ENCODE results near the gene NDUFA7. TPM values are rescaled to one million over a fixed set of nuclear protein-coding genes. Genes with fewer than 3 reads are reported as not detected.
A peak's percentile ranks its signal among the peaks of the same experiment; 100 is the strongest.

Gene NDUFA7
- total RNA-seq, 1 donor from 2014 or later: 49.3 TPM

DNA sequence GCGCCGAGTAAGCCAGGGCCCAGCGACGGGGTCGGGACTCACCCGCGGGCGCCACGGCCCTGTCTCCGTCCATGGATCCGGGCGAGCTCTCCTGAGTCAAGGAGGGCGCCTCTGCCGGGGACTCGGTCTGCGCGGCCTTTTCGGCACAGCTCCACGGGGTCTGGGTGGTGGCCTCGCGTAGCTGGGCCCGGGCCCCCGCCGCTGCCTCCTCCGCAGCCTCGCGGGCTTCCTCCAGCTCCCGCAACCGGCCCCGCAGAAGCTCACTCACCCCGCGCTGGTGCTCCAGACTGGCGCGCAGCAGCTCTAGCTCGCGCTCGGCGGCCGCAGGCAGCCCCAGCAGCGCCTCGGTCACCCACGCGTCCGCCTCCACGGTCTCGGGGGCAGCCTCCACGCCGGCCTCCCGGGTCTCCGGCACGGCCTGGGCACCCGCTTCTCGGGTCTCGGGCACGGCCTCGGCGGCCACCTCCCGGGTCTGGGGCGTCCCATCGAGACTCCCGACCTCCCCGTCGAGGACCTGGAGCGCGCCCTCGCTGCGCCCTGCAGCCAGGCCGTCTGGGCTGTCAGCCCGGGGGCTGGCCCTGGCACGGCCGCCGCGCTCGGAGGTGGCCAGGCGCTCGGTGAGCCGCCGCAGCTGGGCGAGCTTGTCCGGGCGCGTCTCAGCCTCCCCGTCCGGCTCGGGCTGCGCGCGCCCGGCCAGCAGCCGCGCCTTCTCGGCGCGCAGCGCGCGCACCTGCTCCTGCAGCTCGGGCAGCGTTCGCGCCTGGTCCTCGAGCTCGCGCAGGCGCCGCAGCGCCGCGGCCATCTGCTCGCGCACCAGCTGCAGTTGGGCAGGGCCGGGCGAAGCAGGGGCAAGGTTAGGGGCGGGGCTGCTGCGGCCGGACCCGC is 13.5 kb upstream of the NDUFA7 start:
- Mint-ChIP-seq H3K4me1 (ENCODE audit: low read depth, unreplicated experiment) (no peaks in the 10 kb centered on the region), H3K4me3 (ENCODE audit: unreplicated experiment) (peak overlapping the region; percentile 57)
- FAIRE-seq: no peak

DNA sequence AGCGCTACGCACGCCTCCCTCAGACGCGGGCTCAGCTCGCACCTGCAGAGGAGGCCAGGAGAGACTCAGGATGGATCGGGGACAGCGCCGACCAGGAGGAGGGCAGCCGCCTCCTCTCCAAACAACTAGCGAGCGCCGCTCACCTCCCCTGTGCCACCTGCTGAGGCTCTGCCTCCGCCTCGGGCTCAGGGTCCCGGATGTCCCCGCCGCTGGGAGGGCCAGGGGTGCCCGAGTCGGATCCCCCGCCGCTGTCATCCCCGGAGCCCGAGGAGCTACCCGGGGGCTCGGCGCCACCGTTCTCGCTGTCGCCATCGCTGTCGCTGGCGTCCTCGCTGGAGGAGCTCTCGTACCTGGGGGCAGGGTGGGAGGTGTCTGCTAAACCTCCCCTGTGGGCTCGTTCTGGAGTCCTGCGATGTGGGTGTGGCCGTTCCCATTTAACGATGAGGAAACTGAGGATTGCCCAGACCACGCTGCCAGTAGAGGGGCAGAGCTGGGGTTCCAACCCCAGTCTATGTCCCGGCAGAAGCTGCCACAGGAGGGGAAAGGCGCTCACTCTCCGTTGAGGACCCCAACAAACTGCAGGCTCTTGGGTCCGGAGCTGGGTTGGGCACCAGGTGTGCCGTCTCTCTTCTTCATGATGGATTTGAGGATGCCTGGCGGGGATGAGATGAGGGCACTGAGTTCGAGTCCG is 12.7 kb upstream of the NDUFA7 start:
- no peaks in the 10 kb centered on the region for H3K79me2 ChIP-seq (ENCODE audit: insufficient read depth, low read length)
- peak; percentile 86 for TF ChIP-seq EZH2 (IDR thresholded peaks at IDR 0.05; ENCODE audit: insufficient read depth, low read length)
- TF ChIP-seq, protein P1, sequence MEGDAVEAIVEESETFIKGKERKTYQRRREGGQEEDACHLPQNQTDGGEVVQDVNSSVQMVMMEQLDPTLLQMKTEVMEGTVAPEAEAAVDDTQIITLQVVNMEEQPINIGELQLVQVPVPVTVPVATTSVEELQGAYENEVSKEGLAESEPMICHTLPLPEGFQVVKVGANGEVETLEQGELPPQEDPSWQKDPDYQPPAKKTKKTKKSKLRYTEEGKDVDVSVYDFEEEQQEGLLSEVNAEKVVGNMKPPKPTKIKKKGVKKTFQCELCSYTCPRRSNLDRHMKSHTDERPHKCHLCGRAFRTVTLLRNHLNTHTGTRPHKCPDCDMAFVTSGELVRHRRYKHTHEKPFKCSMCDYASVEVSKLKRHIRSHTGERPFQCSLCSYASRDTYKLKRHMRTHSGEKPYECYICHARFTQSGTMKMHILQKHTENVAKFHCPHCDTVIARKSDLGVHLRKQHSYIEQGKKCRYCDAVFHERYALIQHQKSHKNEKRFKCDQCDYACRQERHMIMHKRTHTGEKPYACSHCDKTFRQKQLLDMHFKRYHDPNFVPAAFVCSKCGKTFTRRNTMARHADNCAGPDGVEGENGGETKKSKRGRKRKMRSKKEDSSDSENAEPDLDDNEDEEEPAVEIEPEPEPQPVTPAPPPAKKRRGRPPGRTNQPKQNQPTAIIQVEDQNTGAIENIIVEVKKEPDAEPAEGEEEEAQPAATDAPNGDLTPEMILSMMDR (IDR thresholded peaks at IDR 0.05; ENCODE audit: insufficient read depth, low read depth, low read length): no peak
- no peak overlapping the region for H3K4me2 ChIP-seq (ENCODE audit: low read length)
- peak overlapping the region; percentile 57 for H3K4me3 Mint-ChIP-seq (ENCODE audit: unreplicated experiment)
- FAIRE-seq (no peak), DNase-seq (ENCODE audit: low read depth) (no peak)
- no peak overlapping the region for H3K4me3 ChIP-seq (ENCODE audit: insufficient read depth, low read depth, low read length)
- peaks cover 24% of the 10 kb centered on the region for H3K27me3 ChIP-seq (ENCODE audit: insufficient read depth, low read length)
- H3K27ac Mint-ChIP-seq (ENCODE audit: unreplicated experiment): no peak overlapping the region
- no peak overlapping the region for H2AFZ ChIP-seq (ENCODE audit: low read depth, low read length)
- H3K9me3 ChIP-seq (ENCODE audit: insufficient read depth, low read depth, low read length): no peaks in the 10 kb centered on the region
- H3K36me3 ChIP-seq (ENCODE audit: insufficient read depth, low read length): no peaks in the 10 kb centered on the region
- no peaks in the 10 kb centered on the region for H3K9me3 Mint-ChIP-seq (ENCODE audit: unreplicated experiment)
- no peak overlapping the region for H3K9ac ChIP-seq (ENCODE audit: low read length)
- no peak overlapping the region for H3K27ac ChIP-seq (ENCODE audit: low read depth, low read length)
- H4K20me1 ChIP-seq (ENCODE audit: insufficient read depth, low read length): peaks cover 3% of the 10 kb centered on the region
- H3K4me1 ChIP-seq (ENCODE audit: insufficient read depth, low read length): no peaks in the 10 kb centered on the region
- H3K27me3 Mint-ChIP-seq (ENCODE audit: low read depth, unreplicated experiment): peaks cover 40% of the 10 kb centered on the region
- H3K36me3 Mint-ChIP-seq (ENCODE audit: low read depth, unreplicated experiment): no peaks in the 10 kb centered on the region
- H3K4me1 Mint-ChIP-seq (ENCODE audit: low read depth, unreplicated experiment): no peaks in the 10 kb centered on the region

More for the DNA sequence above, 13.5 kb upstream of the NDUFA7 start:
- DNase-seq (ENCODE audit: low read depth): peak; percentile 58
- Histone ChIP-seq H3K79me2 (ENCODE audit: insufficient read depth, low read length) (no peaks in the 10 kb centered on the region), H4K20me1 (ENCODE audit: insufficient read depth, low read length) (peaks cover 3% of the 10 kb centered on the region), H3K36me3 (ENCODE audit: insufficient read depth, low read length) (no peaks in the 10 kb centered on the region), H3K4me3 (ENCODE audit: insufficient read depth, low read depth, low read length) (no peak overlapping the region), H3K4me2 (ENCODE audit: low read length) (peak overlapping the region; percentile 76), H3K27ac (ENCODE audit: low read depth, low read length) (no peak overlapping the region), H2AFZ (ENCODE audit: low read depth, low read length) (peak overlapping the region; percentile 34), H3K9ac (ENCODE audit: low read length) (no peak overlapping the region), H3K4me1 (ENCODE audit: insufficient read depth, low read length) (no peaks in the 10 kb centered on the region), H3K27me3 (ENCODE audit: insufficient read depth, low read length) (peaks cover 24% of the 10 kb centered on the region), H3K9me3 (ENCODE audit: insufficient read depth, low read depth, low read length) (no peaks in the 10 kb centered on the region)
- no peak for TF ChIP-seq EZH2 (IDR thresholded peaks at IDR 0.05; ENCODE audit: insufficient read depth, low read length)
- TF ChIP-seq, protein P1 (IDR thresholded peaks at IDR 0.05; ENCODE audit: insufficient read depth, low read depth, low read length): no peak
- H3K36me3 Mint-ChIP-seq (ENCODE audit: low read depth, unreplicated experiment): no peaks in the 10 kb centered on the region
- H3K27me3 Mint-ChIP-seq (ENCODE audit: low read depth, unreplicated experiment): peaks cover 42% of the 10 kb centered on the region
- H3K9me3 Mint-ChIP-seq (ENCODE audit: unreplicated experiment): no peaks in the 10 kb centered on the region
- H3K27ac Mint-ChIP-seq (ENCODE audit: unreplicated experiment): no peak overlapping the region
